HG02870 (cell line): ENCODE results near the gene PUS3.
"Not testable (repeated sequence)": the region's sequence is repeated elsewhere in the genome, so short reads cannot be mapped to it uniquely, and the experiment has no call there.

ENCODE experiments used
- ATAC-seq: cut with Tn5 transposase; IDR thresholded peaks from one replicate; pipeline ENCODE4 v1.9.1; 2021; ENCODE audit warnings: mild to moderate bottlenecking, moderate library complexity; ENCODE audit not compliant: unreplicated experiment

PUS3 gene

GRCh38 chr11:125873881-125874555 is 29.0 kb downstream of the PUS3 start:
- no peak for ATAC-seq

GRCh38 chr11:125872138-125872491 is 30.9 kb downstream of the PUS3 start:
- ATAC-seq: no peak

GRCh38 chr11:125871391-125872137 is 31.4 kb downstream of the PUS3 start:
- ATAC-seq: no peak

- ATAC-seq: no peak
These were observed 33.5 kb downstream of the PUS3 start for GRCh38 chr11:125869521-125869920.

- ATAC-seq: not testable (repeated sequence)
These were observed 37.7 kb downstream of the PUS3 start for GRCh38 chr11:125865354-125865753.

GRCh38 chr11:125862786-125863185 is 40.2 kb downstream of the PUS3 start:
- not testable (repeated sequence) for ATAC-seq

GRCh38 chr11:125857670-125858069 is 45.3 kb downstream of the PUS3 start:
- ATAC-seq: not testable (repeated sequence)

GRCh38 chr11:125846188-125846587 is 56.8 kb downstream of the PUS3 start:
- no peak for ATAC-seq
